Hematopoietic multipotent progenitor cell treated with erythropoietin and hydrocortisone succinate and interleukin-3 and kit ligand, for 8 days (in vitro differentiated cells): ENCODE data around the gene ITPKB.

ENCODE experiments used
- DNase-seq: peaks from one replicate; pipeline ENCODE4 v3.0.0-alpha.2; 2015

The ITPKB gene

DNA sequence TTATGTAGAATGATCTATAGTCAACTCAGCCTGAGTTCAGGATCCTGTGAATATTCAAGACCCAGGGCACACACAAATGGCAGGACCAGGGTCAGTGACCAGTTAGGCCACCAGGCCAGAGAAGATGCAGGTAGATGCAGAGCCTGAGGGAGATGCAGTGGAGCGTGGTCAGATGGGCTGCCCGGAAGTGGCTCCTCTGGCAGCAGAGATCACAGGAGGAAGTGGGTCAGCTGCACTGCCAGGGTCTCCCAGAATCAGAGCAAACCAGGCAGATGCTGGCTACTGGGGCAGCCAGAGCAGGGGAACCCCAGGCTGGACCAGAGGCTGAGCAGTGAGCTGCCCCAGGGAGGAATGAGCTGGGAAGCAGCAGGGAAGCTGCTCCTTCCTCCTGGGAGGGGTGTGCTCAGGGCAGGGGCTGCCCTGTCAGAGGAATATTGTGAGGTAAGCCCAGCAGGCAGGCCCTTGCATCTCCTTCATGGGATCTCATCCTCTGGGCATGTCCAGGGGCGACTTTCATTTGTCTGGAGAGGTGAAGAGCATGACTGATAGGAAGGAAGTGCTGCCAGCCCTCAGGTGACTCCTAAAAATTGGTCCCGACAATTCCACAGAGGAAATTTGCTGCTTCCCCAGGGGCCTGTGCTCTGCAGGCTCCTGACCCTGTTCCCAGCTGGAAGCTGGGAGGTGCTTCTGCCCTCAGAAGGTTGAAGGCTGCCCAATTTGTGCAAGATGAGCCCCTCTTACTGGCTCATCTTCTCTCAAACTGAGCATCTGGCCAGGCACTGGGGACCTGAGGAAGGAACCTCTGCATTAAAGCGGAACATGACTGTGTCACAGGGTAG, 141.2 kb downstream of the ITPKB start:
- DNase-seq = no peak

GRCh38 chr1:226596531-226597165, 142.4 kb downstream of the ITPKB start:
- no peak for DNase-seq

DNA sequence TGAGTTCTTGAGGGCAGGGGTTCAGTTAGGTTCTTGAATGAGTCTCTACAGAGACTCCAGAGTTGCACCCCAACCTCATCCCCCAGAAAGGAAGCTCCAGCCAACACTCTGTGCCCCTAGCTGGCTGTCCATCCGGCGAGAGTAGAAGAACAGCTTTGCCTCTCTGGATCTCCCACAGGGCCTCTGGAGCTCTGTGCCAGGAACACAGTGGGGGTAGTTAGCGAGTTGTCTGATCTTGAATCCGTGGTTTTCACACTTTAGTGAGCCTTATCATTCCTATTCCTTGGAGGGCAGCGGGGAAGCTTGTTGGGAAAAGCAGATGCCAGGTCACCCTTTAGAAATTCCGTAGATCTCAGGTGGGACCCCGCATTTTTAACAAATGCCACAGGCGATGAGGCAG, 145.5 kb downstream of the ITPKB start:
- DNase-seq = no peak

GRCh38 chr1:226590614-226591013, 148.5 kb downstream of the ITPKB start:
- no peak for DNase-seq

DNA sequence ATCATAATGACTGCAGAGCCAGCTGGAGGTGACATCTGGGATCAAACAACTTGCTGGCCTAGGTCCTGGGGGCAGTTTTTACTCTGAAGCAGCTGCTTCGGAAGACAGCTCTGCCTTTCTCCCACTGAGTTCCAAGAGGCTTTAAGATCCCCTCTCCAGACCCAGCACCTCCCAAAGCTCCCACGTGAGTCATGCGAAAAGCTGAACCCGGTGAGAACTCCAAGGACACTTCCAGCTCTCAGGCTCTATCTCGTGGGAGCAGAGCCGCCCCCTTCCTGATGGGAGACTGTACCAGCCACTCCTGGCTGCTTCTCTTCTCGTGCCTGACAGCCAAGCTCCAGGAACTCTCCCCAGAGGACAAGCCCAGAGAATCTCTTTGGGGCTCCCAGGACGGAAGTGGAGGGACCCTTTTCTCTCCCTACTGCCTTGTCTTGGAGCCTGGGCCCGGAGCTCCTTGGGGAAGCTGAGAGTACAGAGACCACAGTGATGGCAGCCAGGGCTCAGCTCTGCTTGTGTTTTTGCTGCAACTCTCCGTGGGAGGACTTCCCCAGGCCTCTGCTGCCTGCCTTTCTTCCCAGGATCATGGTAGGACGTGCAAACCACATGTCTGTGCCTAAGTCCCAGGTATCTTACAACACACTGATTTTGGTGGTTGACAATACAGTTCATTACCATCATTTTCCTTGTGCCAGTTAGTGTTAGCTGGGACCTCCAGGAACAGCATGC, 149.9 kb downstream of the ITPKB start:
- no peak for DNase-seq

GRCh38 chr1:226588484-226588883, 150.6 kb downstream of the ITPKB start:
- no peak for DNase-seq

DNA sequence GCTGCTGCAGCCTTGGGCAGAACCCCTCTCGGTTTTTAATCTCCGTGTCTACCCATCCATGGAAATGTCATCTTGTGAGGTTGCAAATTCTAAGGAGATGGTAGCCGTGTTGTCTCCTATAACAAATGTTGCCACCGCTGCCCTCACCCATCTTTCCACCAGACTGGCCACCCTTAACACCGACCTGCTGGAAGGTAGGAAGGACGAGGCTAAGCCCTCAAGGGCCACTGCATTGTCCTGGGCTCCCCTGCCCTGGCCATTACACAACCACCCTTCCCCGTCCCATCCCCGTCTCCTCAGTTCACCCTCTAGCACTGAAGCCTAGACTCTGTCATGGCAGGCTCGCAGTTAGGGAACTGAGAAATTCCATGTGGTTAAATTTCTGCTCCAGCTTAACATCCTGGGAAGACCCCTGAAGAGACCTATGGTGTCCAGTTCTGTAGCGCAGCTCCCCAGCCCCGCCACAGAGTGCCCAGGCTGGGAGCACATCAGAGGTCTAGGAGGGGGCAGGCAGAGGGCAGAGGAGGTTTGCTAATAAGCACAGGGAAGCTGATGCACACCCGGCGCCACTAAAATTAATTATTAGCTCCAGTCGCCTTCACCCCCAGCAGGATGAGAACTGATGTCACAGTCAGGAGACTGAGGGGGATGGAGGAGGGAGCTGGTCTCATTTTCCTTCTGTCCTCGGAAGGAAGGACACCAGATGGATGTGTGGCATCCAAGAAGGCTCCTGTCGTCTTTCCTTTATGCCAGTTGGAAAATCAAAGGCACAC, 152.2 kb downstream of the ITPKB start:
- DNase-seq = no peak

DNA sequence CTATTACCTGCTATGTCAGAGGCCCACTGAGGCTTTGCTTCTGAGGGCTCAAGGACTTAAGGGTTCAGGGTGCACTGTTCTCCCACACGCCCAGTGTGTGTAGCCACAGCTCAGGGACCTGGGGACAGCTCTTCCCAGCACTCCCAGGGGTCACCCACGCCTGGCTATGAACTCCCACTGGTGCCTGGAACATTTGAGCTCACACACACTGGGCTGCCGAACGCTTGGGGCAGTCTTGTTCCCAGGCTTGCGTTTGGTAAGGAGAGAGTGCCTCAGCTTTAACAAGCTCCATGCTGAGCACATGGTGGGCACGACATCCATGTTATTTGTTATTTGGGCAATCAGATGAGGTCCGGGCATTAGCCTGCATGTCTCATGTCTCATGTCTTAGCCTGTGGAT, 153.0 kb downstream of the ITPKB start:
- no peak for DNase-seq

GRCh38 chr1:226584164-226584563, 154.9 kb downstream of the ITPKB start:
- no peak for DNase-seq

GRCh38 chr1:226582966-226583365, 156.1 kb downstream of the ITPKB start:
- no peak for DNase-seq
